ENCODE measurements around the gene TMPRSS3.

DNA sequence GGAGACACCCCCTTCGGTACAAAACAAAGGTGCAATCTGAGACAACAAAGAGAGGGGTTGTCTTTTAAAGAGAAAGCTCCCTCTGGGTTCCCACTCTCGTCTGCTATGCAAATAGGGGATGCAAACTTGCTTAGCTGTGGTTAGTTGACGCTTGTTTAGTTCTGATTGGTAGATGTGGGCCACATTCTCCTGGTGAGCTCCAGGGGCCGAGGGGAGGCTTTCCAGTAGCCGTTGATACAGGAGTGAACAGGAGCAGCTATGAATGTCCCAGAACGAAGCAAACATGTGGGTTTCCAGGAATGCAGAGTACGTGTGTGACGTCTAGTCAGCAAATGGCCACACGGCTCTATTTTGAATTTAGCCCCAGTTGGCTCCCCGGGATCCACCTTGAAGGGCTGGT is 59.8 kb downstream of the TMPRSS3 start:
- TF ChIP-seq POLR2A (IDR thresholded peaks at IDR 0.05; ENCODE audit: low read length): no peak
- TF ChIP-seq GATA1 (IDR thresholded peaks at IDR 0.05; ENCODE audit: low read depth, low read length): no peak

Data from erythroblast (primary cell).